SU-DHL-6 (cell line): ENCODE measurements around the gene PLEKHA5.

Experiments used
- H2AFZ ChIP-seq: fragments of 200-600 bp; sonication (generic); 2 replicates; pipeline ENCODE4 v1.6.1; 2014; ENCODE audit warnings: low read depth, mild to moderate bottlenecking, moderate library complexity, mixed read lengths, antibody characterized with exemption, low read length; ENCODE audit not compliant: severe bottlenecking
- H3F3A ChIP-seq: fragments of 200-600 bp; shearing (Covaris generic); 2 replicates; pipeline ENCODE4 v1.6.0; 2016; ENCODE audit warnings: antibody characterized with exemption, mild to moderate bottlenecking; ENCODE audit not compliant: insufficient read depth
- H3K27ac ChIP-seq: fragments of 200-600 bp; sonication (generic); 2 replicates; pipeline ENCODE4 v1.5.1; 2016; ENCODE audit warnings: low read depth, mild to moderate bottlenecking, low read length, moderate library complexity, mixed read lengths
- H3K27me3 ChIP-seq: fragments of 200-600 bp; sonication (generic), shearing (Covaris generic); 2 replicates; pipeline ENCODE4 v1.6.0; 2014; ENCODE audit warnings: mild to moderate bottlenecking, low read length
- H3K36me3 ChIP-seq: fragments of 200-600 bp; sonication (generic); 2 replicates; pipeline ENCODE4 v1.6.1; 2014; ENCODE audit warnings: mild to moderate bottlenecking, low read length, mixed read lengths
- H3K4me2 ChIP-seq: fragments of 300-600, 200-600 bp; shearing (Covaris generic), sonication (generic); 2 replicates; pipeline ENCODE4 v1.6.0; 2014; ENCODE audit warnings: low read length, low read depth, mild to moderate bottlenecking; ENCODE audit not compliant: poor library complexity, severe bottlenecking
- H3K4me3 ChIP-seq: fragments of 200-600 bp; sonication (generic); 2 replicates; pipeline ENCODE4 v1.5.1; 2014; ENCODE audit warnings: antibody characterized with exemption, low read length, mild to moderate bottlenecking, mixed read lengths; ENCODE audit not compliant: insufficient read depth, poor library complexity, severe bottlenecking
- H3K79me2 ChIP-seq: fragments of 200-600 bp; sonication (generic); 2 replicates; pipeline ENCODE4 v1.6.1; 2014; ENCODE audit warnings: mild to moderate bottlenecking, low read length, moderate library complexity; ENCODE audit not compliant: insufficient read depth
- H3K9ac ChIP-seq: fragments of 200-600 bp; sonication (generic); 2 replicates; pipeline ENCODE4 v1.7.0; 2014; ENCODE audit warnings: mild to moderate bottlenecking, low read length
- H3K9me2 ChIP-seq: fragments of 200-600 bp; sonication (generic); replicated peaks from 2 replicates; pipeline ENCODE4 v1.6.1; 2014; ENCODE audit warnings: low read length; ENCODE audit not compliant: insufficient read depth
- H3K9me3 ChIP-seq: fragments of 200-600 bp; sonication (generic); 2 replicates; pipeline ENCODE4 v1.6.1; 2014; ENCODE audit warnings: low read length, mixed read lengths; ENCODE audit not compliant: insufficient read depth
- H4K20me1 ChIP-seq: fragments of 200-600 bp; sonication (generic); 2 replicates; pipeline ENCODE4 v1.6.1; 2014; ENCODE audit warnings: low read depth, mild to moderate bottlenecking, antibody characterized with exemption, low read length, moderate library complexity, mixed read lengths
- CTCF ChIP-seq: fragments of 200-600 bp; sonication (generic); IDR thresholded peaks from one replicate; pipeline ENCODE4 v1.5.1; 2017; ENCODE audit warnings: antibody characterized with exemption, mild to moderate bottlenecking, low read length, moderate library complexity; ENCODE audit not compliant: insufficient read depth, poor library complexity, severe bottlenecking
- EZH2phosphoT487 ChIP-seq: fragments of 200-600 bp; sonication (generic), shearing (Covaris generic); conservative IDR thresholded peaks from 2 replicates; pipeline ENCODE4 v1.6.1; 2018; ENCODE audit warnings: mild to moderate bottlenecking, antibody characterized with exemption, low read length, moderate library complexity, mixed read lengths

PLEKHA5 gene

GRCh38 chr12:19299765-19300164, 170.2 kb downstream of the PLEKHA5 start:
- Histone ChIP-seq H4K20me1 (no peaks in the 10 kb centered on the region), H3K36me3 (no peaks in the 10 kb centered on the region), H3K9ac (no peak overlapping the region), H2AFZ (no peak overlapping the region), H3K27ac (no peak overlapping the region), H3K9me2 (no peaks in the 10 kb centered on the region), H3F3A (no peaks in the 10 kb centered on the region), H3K27me3 (no peaks in the 10 kb centered on the region), H3K4me3 (no peak overlapping the region), H3K79me2 (no peaks in the 10 kb centered on the region), H3K4me2 (no peak overlapping the region), H3K9me3 (no peaks in the 10 kb centered on the region)
- TF ChIP-seq CTCF = no peak

GRCh38 chr12:19301223-19301622, 171.7 kb downstream of the PLEKHA5 start:
- no peaks in the 10 kb centered on the region for H3K9me2 ChIP-seq
- H3K9me3 ChIP-seq = no peaks in the 10 kb centered on the region
- no peak overlapping the region for H3K9ac ChIP-seq
- TF ChIP-seq EZH2phosphoT487 (no peak), CTCF (no peak)
- no peak overlapping the region for H3K27ac ChIP-seq
- no peak overlapping the region for H3K4me3 ChIP-seq
- H3K79me2 ChIP-seq = no peaks in the 10 kb centered on the region
- no peaks in the 10 kb centered on the region for H4K20me1 ChIP-seq
- H2AFZ ChIP-seq = no peak overlapping the region
- H3K4me2 ChIP-seq = no peak overlapping the region
- H3F3A ChIP-seq = no peaks in the 10 kb centered on the region
- H3K36me3 ChIP-seq = no peaks in the 10 kb centered on the region
- no peaks in the 10 kb centered on the region for H3K27me3 ChIP-seq

GRCh38 chr12:19301688-19302087, 172.2 kb downstream of the PLEKHA5 start:
- Histone ChIP-seq H3K4me3 (no peak overlapping the region), H3K9me2 (no peaks in the 10 kb centered on the region), H3K36me3 (no peaks in the 10 kb centered on the region), H3K79me2 (no peaks in the 10 kb centered on the region), H3K9ac (no peak overlapping the region), H3K27ac (no peak overlapping the region), H3K4me2 (no peak overlapping the region), H3K27me3 (no peaks in the 10 kb centered on the region), H3F3A (no peaks in the 10 kb centered on the region), H3K9me3 (no peaks in the 10 kb centered on the region), H4K20me1 (no peaks in the 10 kb centered on the region), H2AFZ (no peak overlapping the region)
- no peak for TF ChIP-seq EZH2phosphoT487

GRCh38 chr12:19302100-19302640, 172.6 kb downstream of the PLEKHA5 start:
- Histone ChIP-seq H3K27ac (no peak overlapping the region), H3K27me3 (no peaks in the 10 kb centered on the region), H2AFZ (no peak overlapping the region), H3K79me2 (no peaks in the 10 kb centered on the region), H3K9me3 (no peaks in the 10 kb centered on the region), H3K9ac (no peak overlapping the region), H3K4me3 (no peak overlapping the region), H4K20me1 (no peaks in the 10 kb centered on the region), H3K36me3 (no peaks in the 10 kb centered on the region), H3K4me2 (no peak overlapping the region), H3F3A (no peaks in the 10 kb centered on the region), H3K9me2 (no peaks in the 10 kb centered on the region)
- no peak for TF ChIP-seq CTCF
- TF ChIP-seq EZH2phosphoT487 = no peak
